OCI-LY7 (cell line): Measurements from ENCODE around the gene TUBGCP6.

Source experiments
- CTCF ChIP-seq: fragments of 200-600 bp; sonication (generic); conservative IDR thresholded peaks from 2 replicates; pipeline ENCODE4 v1.5.1; 2014; ENCODE audit warnings: mild to moderate bottlenecking, antibody characterized with exemption, low read length, moderate library complexity, mixed read lengths
- EZH2phosphoT487 ChIP-seq: fragments of 200-600 bp; sonication (generic); IDR thresholded peaks from 2 replicates; pipeline ENCODE4 v1.6.1; 2018; ENCODE audit warnings: low read depth, borderline replicate concordance, mild to moderate bottlenecking, mixed run types, antibody characterized with exemption, low read length, moderate library complexity, mixed read lengths

DNA sequence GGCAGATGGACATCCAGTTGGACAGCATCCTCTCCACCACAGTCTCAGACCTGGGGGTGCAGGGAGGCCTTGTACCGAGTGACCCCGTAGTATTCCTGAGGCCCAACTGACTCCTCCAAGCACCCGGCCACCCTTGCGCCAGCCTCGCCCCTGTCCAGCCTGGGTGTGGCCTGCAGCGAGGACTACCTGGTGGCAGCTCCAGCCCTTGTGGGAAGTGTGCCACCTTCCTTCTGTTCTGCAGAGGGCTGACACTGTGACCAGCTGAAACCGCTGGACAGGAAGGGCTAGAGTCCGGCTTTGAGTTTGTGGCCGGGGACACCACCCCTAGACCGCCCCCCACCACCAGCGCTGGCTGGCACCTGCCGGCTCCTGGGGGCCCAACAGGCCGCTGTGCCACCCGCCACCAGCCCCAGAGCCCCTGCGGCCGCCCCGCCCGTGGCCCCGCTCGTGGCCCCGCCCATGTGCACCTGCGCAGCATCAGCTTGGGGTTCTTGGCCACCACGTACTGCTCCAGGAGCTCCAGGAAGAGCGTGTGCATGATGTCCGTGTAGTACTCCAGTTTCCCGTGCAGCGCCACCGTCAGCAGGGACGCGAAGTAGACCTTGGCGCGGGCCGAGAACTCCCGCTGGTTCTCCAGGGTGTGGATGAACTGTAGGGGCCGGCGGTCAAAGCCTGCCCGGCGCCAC is 35.3 kb upstream of the TUBGCP6 start:
- TF ChIP-seq CTCF (no peak), EZH2phosphoT487 (no peak)
